ENCODE data around the gene BDKRB2. TPM values are rescaled to one million over a fixed set of nuclear protein-coding genes. Genes with fewer than 3 reads are reported as not detected.

The BDKRB2 gene
- total and polyA plus RNA-seq, 2 experiments from 2014 or later, result 0.14 to 0.21 TPM

DNA sequence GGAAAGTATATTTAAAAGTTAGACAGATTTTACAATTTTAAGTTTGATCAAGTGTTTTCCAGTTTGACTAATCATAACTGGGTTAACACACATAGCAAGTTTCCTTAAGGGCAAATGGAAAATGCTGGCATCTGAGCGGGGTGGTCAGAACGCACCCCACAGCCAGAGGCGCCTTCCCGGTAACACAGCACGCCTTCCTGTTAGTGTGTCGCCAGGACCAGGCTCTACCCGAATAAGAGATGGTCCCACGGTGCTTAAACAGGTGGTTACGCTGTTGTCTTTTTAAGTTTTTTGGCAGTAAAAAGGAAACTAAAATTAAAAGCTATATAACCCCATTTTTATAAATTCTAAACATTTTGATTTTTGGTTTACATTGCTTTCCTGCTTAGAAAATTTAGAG lies 79.4 kb downstream of the BDKRB2 start:
- Mint-ChIP-seq H3K27ac (no peak overlapping the region), H3K36me3 (ENCODE audit: low read depth) (peaks cover 3% of the 10 kb centered on the region; the same call in 2 of the 3 replicates), H3K4me1 (peaks cover 13% of the 10 kb centered on the region), H3K4me3 (no peak overlapping the region), H3K9me3 (no peaks in the 10 kb centered on the region; the same call in 1 of the 3 replicates), H3K27me3 (ENCODE audit: insufficient read depth, low read depth, poor library complexity) (peaks cover 7% of the 10 kb centered on the region)
- TF ChIP-seq POLR2AphosphoS5 (IDR thresholded peaks at IDR 0.05; ENCODE audit: low read depth), result no peak
- no peak for TF ChIP-seq ZNF331 (CRISPR knock-in tag; IDR thresholded peaks at IDR 0.05; ENCODE audit: low read depth)
- no peak for TF ChIP-seq STAT1 (IDR thresholded peaks at IDR 0.05; ENCODE audit: unreplicated experiment)
- TF ChIP-seq CREB1 (CRISPR knock-in tag; IDR thresholded peaks at IDR 0.05; ENCODE audit: low read depth), result no peak
- no peak for TF ChIP-seq EZH2 (IDR thresholded peaks at IDR 0.05; ENCODE audit: low read depth, unreplicated experiment)
- no peak for TF ChIP-seq EZH2phosphoT487 (IDR thresholded peaks at IDR 0.05; ENCODE audit: unreplicated experiment)
- TF ChIP-seq ZNF114 (CRISPR knock-in tag; IDR thresholded peaks at IDR 0.05), result no peak
- TF ChIP-seq JUNB (IDR thresholded peaks at IDR 0.05; ENCODE audit: unreplicated experiment), result no peak
- TF ChIP-seq ETS1 (IDR thresholded peaks at IDR 0.05), result no peak
- TF ChIP-seq, protein P1, sequence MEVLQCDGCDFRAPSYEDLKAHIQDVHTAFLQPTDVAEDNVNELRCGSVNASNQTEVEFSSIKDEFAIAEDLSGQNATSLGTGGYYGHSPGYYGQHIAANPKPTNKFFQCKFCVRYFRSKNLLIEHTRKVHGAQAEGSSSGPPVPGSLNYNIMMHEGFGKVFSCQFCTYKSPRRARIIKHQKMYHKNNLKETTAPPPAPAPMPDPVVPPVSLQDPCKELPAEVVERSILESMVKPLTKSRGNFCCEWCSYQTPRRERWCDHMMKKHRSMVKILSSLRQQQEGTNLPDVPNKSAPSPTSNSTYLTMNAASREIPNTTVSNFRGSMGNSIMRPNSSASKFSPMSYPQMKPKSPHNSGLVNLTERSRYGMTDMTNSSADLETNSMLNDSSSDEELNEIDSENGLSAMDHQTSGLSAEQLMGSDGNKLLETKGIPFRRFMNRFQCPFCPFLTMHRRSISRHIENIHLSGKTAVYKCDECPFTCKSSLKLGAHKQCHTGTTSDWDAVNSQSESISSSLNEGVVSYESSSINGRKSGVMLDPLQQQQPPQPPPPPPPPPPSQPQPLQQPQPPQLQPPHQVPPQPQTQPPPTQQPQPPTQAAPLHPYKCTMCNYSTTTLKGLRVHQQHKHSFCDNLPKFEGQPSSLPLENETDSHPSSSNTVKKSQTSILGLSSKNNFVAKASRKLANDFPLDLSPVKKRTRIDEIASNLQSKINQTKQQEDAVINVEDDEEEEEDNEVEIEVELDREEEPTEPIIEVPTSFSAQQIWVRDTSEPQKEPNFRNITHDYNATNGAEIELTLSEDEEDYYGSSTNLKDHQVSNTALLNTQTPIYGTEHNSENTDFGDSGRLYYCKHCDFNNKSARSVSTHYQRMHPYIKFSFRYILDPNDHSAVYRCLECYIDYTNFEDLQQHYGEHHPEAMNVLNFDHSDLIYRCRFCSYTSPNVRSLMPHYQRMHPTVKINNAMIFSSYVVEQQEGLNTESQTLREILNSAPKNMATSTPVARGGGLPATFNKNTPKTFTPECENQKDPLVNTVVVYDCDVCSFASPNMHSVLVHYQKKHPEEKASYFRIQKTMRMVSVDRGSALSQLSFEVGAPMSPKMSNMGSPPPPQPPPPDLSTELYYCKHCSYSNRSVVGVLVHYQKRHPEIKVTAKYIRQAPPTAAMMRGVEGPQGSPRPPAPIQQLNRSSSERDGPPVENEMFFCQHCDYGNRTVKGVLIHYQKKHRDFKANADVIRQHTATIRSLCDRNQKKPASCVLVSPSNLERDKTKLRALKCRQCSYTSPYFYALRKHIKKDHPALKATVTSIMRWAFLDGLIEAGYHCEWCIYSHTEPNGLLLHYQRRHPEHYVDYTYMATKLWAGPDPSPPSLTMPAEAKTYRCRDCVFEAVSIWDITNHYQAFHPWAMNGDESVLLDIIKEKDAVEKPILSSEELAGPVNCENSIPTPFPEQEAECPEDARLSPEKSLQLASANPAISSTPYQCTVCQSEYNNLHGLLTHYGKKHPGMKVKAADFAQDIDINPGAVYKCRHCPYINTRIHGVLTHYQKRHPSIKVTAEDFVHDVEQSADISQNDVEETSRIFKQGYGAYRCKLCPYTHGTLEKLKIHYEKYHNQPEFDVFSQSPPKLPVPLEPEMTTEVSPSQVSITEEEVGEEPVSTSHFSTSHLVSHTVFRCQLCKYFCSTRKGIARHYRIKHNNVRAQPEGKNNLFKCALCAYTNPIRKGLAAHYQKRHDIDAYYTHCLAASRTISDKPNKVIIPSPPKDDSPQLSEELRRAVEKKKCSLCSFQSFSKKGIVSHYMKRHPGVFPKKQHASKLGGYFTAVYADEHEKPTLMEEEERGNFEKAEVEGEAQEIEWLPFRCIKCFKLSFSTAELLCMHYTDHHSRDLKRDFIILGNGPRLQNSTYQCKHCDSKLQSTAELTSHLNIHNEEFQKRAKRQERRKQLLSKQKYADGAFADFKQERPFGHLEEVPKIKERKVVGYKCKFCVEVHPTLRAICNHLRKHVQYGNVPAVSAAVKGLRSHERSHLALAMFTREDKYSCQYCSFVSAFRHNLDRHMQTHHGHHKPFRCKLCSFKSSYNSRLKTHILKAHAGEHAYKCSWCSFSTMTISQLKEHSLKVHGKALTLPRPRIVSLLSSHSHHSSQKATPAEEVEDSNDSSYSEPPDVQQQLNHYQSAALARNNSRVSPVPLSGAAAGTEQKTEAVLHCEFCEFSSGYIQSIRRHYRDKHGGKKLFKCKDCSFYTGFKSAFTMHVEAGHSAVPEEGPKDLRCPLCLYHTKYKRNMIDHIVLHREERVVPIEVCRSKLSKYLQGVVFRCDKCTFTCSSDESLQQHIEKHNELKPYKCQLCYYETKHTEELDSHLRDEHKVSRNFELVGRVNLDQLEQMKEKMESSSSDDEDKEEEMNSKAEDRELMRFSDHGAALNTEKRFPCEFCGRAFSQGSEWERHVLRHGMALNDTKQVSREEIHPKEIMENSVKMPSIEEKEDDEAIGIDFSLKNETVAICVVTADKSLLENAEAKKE (CRISPR knock-in tag; IDR thresholded peaks at IDR 0.05), result no peak
- TF ChIP-seq, protein P2, sequence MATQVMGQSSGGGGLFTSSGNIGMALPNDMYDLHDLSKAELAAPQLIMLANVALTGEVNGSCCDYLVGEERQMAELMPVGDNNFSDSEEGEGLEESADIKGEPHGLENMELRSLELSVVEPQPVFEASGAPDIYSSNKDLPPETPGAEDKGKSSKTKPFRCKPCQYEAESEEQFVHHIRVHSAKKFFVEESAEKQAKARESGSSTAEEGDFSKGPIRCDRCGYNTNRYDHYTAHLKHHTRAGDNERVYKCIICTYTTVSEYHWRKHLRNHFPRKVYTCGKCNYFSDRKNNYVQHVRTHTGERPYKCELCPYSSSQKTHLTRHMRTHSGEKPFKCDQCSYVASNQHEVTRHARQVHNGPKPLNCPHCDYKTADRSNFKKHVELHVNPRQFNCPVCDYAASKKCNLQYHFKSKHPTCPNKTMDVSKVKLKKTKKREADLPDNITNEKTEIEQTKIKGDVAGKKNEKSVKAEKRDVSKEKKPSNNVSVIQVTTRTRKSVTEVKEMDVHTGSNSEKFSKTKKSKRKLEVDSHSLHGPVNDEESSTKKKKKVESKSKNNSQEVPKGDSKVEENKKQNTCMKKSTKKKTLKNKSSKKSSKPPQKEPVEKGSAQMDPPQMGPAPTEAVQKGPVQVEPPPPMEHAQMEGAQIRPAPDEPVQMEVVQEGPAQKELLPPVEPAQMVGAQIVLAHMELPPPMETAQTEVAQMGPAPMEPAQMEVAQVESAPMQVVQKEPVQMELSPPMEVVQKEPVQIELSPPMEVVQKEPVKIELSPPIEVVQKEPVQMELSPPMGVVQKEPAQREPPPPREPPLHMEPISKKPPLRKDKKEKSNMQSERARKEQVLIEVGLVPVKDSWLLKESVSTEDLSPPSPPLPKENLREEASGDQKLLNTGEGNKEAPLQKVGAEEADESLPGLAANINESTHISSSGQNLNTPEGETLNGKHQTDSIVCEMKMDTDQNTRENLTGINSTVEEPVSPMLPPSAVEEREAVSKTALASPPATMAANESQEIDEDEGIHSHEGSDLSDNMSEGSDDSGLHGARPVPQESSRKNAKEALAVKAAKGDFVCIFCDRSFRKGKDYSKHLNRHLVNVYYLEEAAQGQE (IDR thresholded peaks at IDR 0.05; ENCODE audit: unreplicated experiment), result no peak
- no peak for TF ChIP-seq NANOG (IDR thresholded peaks at IDR 0.05; ENCODE audit: borderline replicate concordance)
- Histone ChIP-seq H3K36me3 (ENCODE audit: insufficient read depth) (no peaks in the 10 kb centered on the region), H3K27me3 (ENCODE audit: insufficient read depth) (no peaks in the 10 kb centered on the region), H3K9me2 (ENCODE audit: insufficient read depth) (no peaks in the 10 kb centered on the region), H3K4me1 (ENCODE audit: insufficient read depth) (peaks cover 10% of the 10 kb centered on the region; the same call in 1 of the 2 replicates), H3F3A (replicated peaks; ENCODE audit: low read depth) (no peaks in the 10 kb centered on the region), H3K79me2 (replicated peaks; ENCODE audit: insufficient read depth) (no peaks in the 10 kb centered on the region), H3K4me2 (no peak overlapping the region), H2AFZ (no peak overlapping the region), H3K4me3 (no peak overlapping the region), H4K20me1 (replicated peaks; ENCODE audit: insufficient read depth) (no peaks in the 10 kb centered on the region), H3K27ac (ENCODE audit: low read depth) (no peak overlapping the region)
- ATAC-seq, result no peak
- DNase-seq (ENCODE audit: low spot score), result no peak

Data from GM23338 (cell line).